ACC112 (cell line): ENCODE results near the gene SMIM5.
"Not testable (repeated sequence)": the region's sequence is repeated elsewhere in the genome, so short reads cannot be mapped to it uniquely, and the experiment has no call there.

Experiments used
- H2AFZ ChIP-seq: fragments of 200-600 bp; sonication (generic); one replicate; pipeline ENCODE4 v1.6.0; 2017; ENCODE audit warnings: antibody characterized with exemption, low read length; ENCODE audit not compliant: unreplicated experiment
- H3K27ac ChIP-seq: fragments of 200-600 bp; sonication (generic); 2 replicates; pipeline ENCODE4 v1.5.1; 2014; ENCODE audit warnings: low read depth, mild to moderate bottlenecking, antibody characterized with exemption, low read length, moderate library complexity
- H3K27me3 ChIP-seq: fragments of 200-600 bp; sonication (generic); 2 replicates; pipeline ENCODE4 v1.6.1; 2014; ENCODE audit warnings: mild to moderate bottlenecking, antibody characterized with exemption, low read length, moderate library complexity, mixed read lengths; ENCODE audit not compliant: insufficient read depth
- H3K36me3 ChIP-seq: fragments of 200-600 bp; sonication (generic); 2 replicates; pipeline ENCODE4 v1.6.1; 2016; ENCODE audit warnings: mild to moderate bottlenecking, antibody characterized with exemption, low read length, moderate library complexity, mixed read lengths; ENCODE audit not compliant: insufficient read depth
- H3K4me1 ChIP-seq: fragments of 200-600 bp; sonication (generic); one replicate; pipeline ENCODE4 v1.6.1; 2016; ENCODE audit warnings: low read length, mixed read lengths; ENCODE audit not compliant: insufficient read depth, unreplicated experiment, control insufficient read depth
- H3K4me3 ChIP-seq: fragments of 200-600 bp; sonication (generic); 2 replicates; pipeline ENCODE4 v1.5.1; 2014; ENCODE audit warnings: mild to moderate bottlenecking, low read depth, low read length
- H3K79me2 ChIP-seq: fragments of 200-600 bp; sonication (generic); one replicate; pipeline ENCODE4 v1.6.0; 2016; ENCODE audit warnings: low read length; ENCODE audit not compliant: control insufficient read depth, unreplicated experiment, insufficient read depth

Gene SMIM5

DNA sequence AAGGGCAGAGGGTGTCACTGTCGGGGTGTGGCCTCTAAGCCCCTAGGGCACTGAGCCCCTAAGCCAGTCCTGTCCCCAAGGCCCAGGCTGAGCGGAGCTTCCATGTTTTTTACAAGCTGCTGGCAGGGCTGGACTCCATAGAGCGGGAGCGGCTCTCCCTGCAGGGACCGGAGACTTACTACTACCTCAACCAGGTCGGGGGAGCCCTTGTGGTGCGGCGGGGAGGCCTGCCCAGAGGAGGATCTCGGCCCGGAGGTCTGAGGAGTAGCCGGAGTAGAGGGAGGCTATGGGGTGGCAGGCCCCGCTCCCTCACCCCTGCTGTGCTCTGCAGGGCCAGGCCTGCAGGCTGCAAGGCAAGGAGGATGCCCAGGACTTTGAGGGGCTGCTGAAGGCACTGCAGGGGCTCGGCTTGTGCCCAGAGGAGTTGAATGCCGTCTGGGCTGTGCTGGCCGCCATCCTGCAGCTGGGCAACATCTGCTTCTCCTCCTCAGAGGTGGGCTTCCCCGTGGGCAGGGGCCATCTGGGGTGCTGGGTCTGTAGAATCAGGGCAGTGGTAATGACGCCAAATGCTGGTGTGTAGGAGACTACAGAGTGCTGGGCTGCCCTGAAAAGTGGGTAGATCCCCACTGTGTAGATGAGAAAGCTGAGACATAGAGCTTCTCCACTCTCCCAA, 40.8 kb upstream of the SMIM5 start:
- H3K36me3 ChIP-seq = no peaks in the 10 kb centered on the region
- no peak overlapping the region for H2AFZ ChIP-seq
- H3K4me3 ChIP-seq = no peak overlapping the region
- no peaks in the 10 kb centered on the region for H3K79me2 ChIP-seq
- peaks cover 24% of the 10 kb centered on the region for H3K27me3 ChIP-seq
- no peak overlapping the region for H3K27ac ChIP-seq
- no peaks in the 10 kb centered on the region for H3K4me1 ChIP-seq

DNA sequence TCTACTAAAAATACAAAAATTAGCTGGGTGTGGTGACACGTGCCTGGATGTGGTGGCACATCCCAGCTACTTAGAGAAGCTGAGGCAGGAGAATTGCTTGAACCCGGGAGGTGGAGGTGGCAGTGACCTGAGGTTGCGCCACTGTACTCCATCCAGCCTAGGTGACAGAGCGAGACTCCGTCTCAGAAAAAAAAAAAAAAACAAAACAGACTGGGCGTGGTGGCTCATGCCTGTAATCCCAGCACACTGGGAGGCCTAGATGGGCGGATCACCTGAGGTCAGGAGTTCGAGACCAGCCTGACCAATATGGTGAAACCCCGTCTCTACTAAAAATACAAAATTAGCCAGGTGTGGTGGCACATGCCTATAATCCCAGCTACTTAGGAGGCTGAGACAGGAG, 39.8 kb upstream of the SMIM5 start:
- H3K27me3 ChIP-seq = peaks cover 15% of the 10 kb centered on the region; the same call in 1 of the 2 replicates
- not testable (repeated sequence) for H3K27ac ChIP-seq, H2AFZ ChIP-seq, H3K4me1 ChIP-seq, H3K4me3 ChIP-seq, H3K36me3 ChIP-seq, H3K79me2 ChIP-seq

DNA sequence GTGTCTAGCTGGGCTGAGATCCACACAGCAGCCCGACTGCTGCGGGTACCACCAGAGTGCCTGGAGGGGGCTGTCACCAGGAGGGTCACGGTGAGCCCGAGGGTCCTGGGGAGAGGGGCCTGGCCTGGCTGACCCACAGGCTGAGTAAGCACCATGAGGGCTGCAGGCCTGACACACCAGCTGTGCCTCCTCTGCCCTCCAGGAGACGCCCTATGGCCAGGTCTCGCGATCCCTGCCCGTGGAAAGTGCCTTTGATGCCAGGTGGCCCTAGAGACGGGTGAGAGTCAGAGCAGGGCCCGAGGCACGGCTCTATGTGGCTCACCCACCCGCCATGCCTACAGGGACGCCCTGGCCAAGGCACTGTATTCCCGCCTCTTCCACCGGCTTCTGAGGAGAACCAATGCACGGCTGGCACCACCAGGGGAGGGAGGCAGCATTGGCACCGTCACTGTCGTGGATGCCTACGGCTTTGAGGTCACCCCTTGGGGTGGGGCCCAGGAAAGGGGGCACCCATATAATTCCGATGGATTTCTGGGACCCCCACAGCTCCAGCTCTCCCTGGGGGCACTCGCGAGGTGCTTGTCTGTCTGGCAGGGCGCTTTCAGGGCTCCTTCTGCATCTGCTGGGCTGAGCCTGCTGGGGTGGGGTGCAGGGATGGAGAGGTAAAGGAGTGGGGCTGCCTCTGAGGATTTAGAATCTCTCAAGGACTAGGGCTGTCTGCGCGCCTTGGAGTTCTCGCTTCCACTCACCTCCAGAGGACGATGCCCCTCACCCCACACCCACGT, 38.5 kb upstream of the SMIM5 start:
- Histone ChIP-seq H2AFZ (no peak overlapping the region), H3K4me1 (no peaks in the 10 kb centered on the region), H3K4me3 (no peak overlapping the region), H3K27ac (no peak overlapping the region), H3K27me3 (0 out of 2 replicates have a peak, but pooled peaks cover 11% of the 10 kb centered on the region), H3K79me2 (no peaks in the 10 kb centered on the region), H3K36me3 (no peaks in the 10 kb centered on the region)

DNA sequence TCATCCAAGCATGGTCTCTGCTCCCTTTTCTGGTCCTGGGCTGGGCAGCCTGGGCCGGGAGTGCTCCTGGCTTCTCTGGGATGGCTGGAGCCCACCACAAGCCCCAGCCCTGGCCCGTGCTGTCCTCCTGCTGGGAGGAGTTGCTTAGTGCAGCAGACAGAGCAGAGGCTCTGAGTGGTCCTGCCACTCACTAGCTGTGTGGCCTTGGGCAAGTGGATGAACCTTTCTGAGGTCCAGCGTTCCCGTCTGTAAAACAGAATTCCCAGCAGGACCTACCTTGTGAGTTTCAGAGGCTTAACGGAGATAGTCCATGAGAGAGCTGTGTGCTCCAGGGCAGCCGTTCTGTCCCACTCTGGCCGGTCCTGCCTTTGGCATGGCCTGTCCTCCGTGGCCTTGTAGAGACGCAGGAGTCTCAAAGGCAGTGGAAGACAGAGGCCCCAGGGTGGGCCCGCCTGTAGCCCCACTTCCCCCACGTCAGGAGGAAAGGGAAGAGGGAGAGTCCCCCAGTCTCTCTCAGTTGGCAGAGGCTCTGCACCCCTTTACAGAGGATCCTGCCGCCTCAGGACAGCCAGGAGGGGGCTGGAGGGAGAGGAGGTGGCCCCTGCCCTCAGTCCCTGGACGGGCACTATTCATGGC, 37.8 kb upstream of the SMIM5 start:
- H3K4me1 ChIP-seq = no peaks in the 10 kb centered on the region
- H3K36me3 ChIP-seq = no peaks in the 10 kb centered on the region
- no peak overlapping the region for H2AFZ ChIP-seq
- 0 out of 2 replicates have a peak, but pooled peaks cover 6% of the 10 kb centered on the region for H3K27me3 ChIP-seq
- no peaks in the 10 kb centered on the region for H3K79me2 ChIP-seq
- H3K4me3 ChIP-seq = no peak overlapping the region
- H3K27ac ChIP-seq = no peak overlapping the region

DNA sequence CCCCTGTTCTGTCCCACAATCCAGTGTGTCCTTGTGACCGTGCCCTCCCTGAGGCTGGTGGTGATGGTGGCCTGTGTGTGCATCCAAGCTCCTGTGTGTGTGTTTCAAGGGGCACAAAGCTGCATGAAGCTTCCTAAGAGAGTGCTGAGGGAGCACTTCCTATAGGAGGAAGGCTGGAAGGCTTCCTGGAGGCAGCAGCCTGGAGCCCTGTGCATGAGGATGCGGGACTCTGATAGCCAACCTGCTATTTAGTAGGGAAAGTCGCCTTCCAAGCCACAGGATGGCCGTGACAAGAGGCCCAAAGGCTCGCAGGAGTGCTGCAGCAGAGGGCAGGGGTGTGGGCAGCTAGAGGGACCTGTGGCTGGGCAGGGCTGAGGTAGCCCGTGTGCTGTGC, 37.3 kb upstream of the SMIM5 start:
- H3K4me3 ChIP-seq = no peak overlapping the region
- H2AFZ ChIP-seq = no peak overlapping the region
- no peak overlapping the region for H3K27ac ChIP-seq
- H3K79me2 ChIP-seq = no peaks in the 10 kb centered on the region
- H3K36me3 ChIP-seq = no peaks in the 10 kb centered on the region
- 0 out of 2 replicates have a peak, but pooled peaks cover 6% of the 10 kb centered on the region for H3K27me3 ChIP-seq
- no peaks in the 10 kb centered on the region for H3K4me1 ChIP-seq

DNA sequence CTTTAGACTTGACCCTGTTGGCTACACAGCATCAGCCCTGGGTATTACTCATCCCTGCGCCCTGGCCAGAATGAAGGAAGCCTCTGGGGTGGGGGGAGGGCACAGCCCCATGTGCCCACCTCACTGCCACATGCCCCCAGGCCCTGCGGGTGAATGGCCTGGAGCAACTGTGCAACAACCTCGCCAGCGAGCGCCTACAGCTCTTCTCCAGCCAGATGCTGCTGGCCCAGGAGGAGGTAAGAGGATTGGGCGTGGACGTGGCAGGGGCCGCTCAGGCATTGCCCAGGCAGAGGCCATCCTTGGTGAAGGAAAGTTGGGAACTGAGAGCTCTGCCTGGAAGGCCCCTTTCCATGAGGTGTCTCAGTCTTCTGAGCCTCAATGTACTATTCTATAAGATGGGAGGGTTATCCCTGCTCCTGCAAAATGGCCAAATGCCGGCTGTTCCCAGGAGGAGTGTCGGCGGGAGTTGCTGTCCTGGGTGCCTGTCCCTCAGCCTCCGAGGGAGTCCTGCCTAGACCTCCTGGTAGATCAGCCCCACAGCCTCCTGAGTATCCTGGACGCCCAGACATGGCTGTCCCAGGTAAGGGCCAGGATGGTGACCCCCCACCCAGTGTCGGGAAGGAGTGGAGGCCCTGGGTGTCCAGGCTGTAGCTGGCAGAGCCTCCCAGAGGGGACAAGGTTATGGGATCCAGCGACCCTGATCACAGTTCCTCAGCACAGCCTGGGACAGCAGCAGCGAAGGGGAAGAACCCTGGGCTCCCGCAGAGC, 36.7 kb upstream of the SMIM5 start:
- Histone ChIP-seq H3K4me3 (no peak overlapping the region), H3K27ac (no peak overlapping the region), H2AFZ (no peak overlapping the region), H3K36me3 (no peaks in the 10 kb centered on the region), H3K4me1 (no peaks in the 10 kb centered on the region), H3K79me2 (no peaks in the 10 kb centered on the region), H3K27me3 (0 out of 2 replicates have a peak, but pooled peaks cover 6% of the 10 kb centered on the region)

DNA sequence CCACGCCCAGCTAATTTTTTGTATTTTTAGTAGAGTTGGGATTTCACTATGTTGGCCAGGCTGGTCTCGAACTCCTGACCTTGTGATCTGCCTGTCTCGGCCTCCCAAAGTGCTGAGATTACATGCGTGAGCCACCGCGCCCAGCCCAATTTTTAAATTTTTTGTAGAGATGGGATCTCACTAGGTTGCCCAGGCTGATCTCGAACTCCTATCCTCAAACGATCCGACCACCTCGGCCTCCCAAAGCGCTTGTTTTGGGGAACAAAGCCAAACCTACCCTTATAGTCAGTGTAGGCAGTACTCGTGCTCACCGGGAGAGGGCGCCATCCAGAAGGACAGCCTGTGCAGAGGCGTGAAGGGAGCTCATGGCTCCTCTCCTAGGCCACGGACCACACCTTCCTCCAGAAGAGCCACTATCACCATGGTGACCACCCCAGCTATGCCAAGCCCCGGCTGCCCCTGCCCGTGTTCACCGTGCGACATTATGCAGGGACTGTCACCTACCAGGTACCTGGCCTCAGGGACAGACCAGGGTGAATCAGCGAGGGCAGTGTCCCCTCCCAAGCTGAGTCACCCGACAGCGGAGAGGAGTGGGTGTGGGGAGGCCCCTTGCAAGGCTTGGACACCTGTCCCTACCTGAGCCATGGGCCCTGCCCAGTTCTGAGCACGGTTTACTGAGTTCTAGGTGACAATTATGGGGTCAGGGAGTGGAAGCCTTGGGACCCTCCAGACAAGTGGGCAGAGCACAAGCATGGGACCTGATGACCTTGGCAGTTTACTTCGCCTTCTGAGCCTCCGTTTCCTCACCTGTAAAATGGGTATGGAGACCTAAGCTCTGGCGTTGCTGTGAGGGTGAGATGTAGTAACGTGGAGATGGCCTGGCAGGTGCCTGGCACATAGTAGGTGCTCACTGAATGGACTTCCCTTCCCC, 31.9 kb upstream of the SMIM5 start:
- Histone ChIP-seq H2AFZ (no peak overlapping the region), H3K79me2 (no peaks in the 10 kb centered on the region), H3K4me1 (no peaks in the 10 kb centered on the region), H3K36me3 (no peaks in the 10 kb centered on the region), H3K4me3 (no peak overlapping the region), H3K27ac (no peak overlapping the region), H3K27me3 (no peaks in the 10 kb centered on the region)

DNA sequence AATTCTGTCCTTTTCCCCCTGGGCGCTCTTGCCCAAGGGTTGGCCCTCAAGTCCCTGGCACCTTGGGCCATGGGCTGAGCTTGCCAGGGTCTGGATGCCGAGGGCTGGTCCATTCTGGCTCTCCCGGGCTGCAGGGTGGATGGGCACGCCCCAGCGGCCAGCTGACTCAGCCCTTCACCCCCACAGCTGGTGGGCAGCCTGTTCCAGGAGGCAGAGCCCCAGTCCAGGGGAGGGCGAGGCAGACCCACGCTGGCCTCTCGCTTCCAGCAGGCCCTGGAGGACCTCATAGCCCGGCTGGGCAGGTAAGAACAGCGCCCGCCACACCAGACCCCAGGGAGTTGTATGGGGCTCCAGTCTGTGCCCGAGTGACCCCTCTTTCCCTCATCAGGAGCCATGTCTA, 30.6 kb upstream of the SMIM5 start:
- Histone ChIP-seq H3K27ac (no peak overlapping the region), H2AFZ (no peak overlapping the region), H3K4me3 (no peak overlapping the region)

DNA sequence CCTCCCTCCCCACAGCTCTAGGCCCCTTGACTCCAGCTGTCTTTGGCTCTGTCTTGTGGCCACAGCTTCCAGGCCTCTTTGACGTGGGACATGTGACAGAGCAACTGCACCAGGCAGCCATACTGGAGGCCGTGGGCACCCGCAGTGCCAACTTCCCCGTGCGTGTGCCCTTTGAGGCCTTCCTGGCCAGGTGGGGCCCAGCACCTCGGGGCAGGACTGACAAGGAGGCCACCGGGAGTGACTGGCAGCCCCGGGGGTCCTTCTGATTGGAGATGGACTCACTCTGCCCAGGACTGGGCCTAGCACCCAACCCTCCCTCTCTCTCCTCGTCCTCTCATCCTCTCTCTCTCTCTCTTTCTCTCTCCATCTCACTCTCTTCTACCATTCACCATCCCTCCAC, 30.1 kb upstream of the SMIM5 start:
- no peaks in the 10 kb centered on the region for H3K36me3 ChIP-seq
- no peak overlapping the region for H3K27ac ChIP-seq
- H3K79me2 ChIP-seq = no peaks in the 10 kb centered on the region
- H3K27me3 ChIP-seq = no peaks in the 10 kb centered on the region
- H3K4me3 ChIP-seq = no peak overlapping the region
- no peaks in the 10 kb centered on the region for H3K4me1 ChIP-seq
- no peak overlapping the region for H2AFZ ChIP-seq

More for the DNA sequence above, 30.6 kb upstream of the SMIM5 start:
- H3K4me1 ChIP-seq = no peaks in the 10 kb centered on the region
- H3K27me3 ChIP-seq = no peaks in the 10 kb centered on the region
- no peaks in the 10 kb centered on the region for H3K79me2 ChIP-seq
- H3K36me3 ChIP-seq = no peaks in the 10 kb centered on the region
